Ovary (tissue), 3 donors: ENCODE measurements around the gene TRAF2.

ENCODE experiments used
- EP300 ChIP-seq: sonication (generic); formaldehyde crosslinking; IDR thresholded peaks from one replicate; pipeline ENCODE4 v1.6.1; 2017; ENCODE audit warnings: antibody characterized with exemption
- POLR2A ChIP-seq: fragments of 450-650 bp; IDR thresholded peaks from one replicate; pipeline ENCODE4 v1.6.1; 2017; ENCODE audit warnings: antibody characterized with exemption, mild to moderate bottlenecking, moderate library complexity
- TF ChIP-seq, protein P1 (sequence below), 3 donors: fragments of 450-650 bp in 2 of 3; fragments of 200-600 bp in 1 of 3; IDR thresholded peaks; one replicate each; pipeline versions ENCODE4 v1.5.1 to v1.8.0; 2016 to 2022; ENCODE audit warnings: antibody characterized with exemption in 3 of 3, mild to moderate bottlenecking in 1 of 3
- donor health status: DM: no; HTN: no; CAD: no.

DNA sequence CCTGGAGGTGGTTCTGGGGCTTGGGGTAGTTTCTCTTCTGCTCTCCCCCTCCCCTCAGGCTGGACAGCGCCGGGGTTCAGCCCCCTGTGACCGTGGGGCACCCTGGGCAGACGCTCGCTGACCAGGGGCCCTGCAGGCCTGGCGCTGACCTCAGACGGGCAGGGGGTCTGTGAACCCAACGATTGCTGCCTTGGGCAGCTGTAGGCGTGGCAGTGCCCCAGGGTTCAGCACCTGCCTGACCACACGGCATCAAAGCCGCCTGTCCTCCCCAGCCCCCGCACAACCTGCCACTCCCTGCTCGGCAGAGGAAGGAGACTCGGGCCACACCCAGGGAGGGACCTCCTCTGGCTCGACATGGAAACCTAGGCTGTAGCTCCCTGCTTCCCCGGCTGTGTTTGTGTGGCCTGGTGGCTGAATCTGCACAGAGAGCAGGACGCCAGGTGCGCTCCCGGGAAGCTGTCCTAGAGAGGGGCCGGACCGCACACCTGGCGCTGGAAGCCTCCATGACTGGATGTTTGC lies 77.9 kb downstream of the TRAF2 start:
- TF ChIP-seq POLR2A (no peak), EP300 (no peak)
- TF ChIP-seq, protein P1, sequence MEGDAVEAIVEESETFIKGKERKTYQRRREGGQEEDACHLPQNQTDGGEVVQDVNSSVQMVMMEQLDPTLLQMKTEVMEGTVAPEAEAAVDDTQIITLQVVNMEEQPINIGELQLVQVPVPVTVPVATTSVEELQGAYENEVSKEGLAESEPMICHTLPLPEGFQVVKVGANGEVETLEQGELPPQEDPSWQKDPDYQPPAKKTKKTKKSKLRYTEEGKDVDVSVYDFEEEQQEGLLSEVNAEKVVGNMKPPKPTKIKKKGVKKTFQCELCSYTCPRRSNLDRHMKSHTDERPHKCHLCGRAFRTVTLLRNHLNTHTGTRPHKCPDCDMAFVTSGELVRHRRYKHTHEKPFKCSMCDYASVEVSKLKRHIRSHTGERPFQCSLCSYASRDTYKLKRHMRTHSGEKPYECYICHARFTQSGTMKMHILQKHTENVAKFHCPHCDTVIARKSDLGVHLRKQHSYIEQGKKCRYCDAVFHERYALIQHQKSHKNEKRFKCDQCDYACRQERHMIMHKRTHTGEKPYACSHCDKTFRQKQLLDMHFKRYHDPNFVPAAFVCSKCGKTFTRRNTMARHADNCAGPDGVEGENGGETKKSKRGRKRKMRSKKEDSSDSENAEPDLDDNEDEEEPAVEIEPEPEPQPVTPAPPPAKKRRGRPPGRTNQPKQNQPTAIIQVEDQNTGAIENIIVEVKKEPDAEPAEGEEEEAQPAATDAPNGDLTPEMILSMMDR (IDR thresholded peaks at IDR 0.05): no peak
